Subcutaneous abdominal adipose tissue (tissue), 5 donors: ENCODE data around the gene PRDM16.

ENCODE experiments used
- H3K27ac ChIP-seq: one replicate; pipeline ENCODE4 v1.7.0; 2013; ENCODE audit warnings: low read depth, mild to moderate bottlenecking, inconsistent platforms, low read length, moderate library complexity
- H3K27me3 ChIP-seq, 5 donors: one replicate each; pipeline ENCODE4 v1.7.0; 2013; ENCODE audit warnings: low read length in 5 of 5, inconsistent platforms in 1 of 5; ENCODE audit not compliant: control insufficient read depth in 5 of 5, insufficient read depth in 4 of 5
- H3K36me3 ChIP-seq, 5 donors: one replicate each; pipeline ENCODE4 v1.7.0; 2013; ENCODE audit warnings: low read length in 5 of 5; ENCODE audit not compliant: control insufficient read depth in 5 of 5, insufficient read depth in 5 of 5
- H3K4me1 ChIP-seq, 5 donors: one replicate each; pipeline ENCODE4 v1.7.0; 2013; ENCODE audit warnings: low read length in 5 of 5, mild to moderate bottlenecking in 3 of 5, moderate library complexity in 1 of 5; ENCODE audit not compliant: control insufficient read depth in 5 of 5, insufficient read depth in 5 of 5
- H3K4me3 ChIP-seq, 5 donors: one replicate each; pipeline ENCODE4 v1.7.0; 2013; ENCODE audit warnings: low read length in 5 of 5, low read depth in 1 of 5
- H3K9ac ChIP-seq, 5 donors: one replicate each; pipeline ENCODE4 v1.7.0; 2013; ENCODE audit warnings: low read length in 5 of 5, mild to moderate bottlenecking in 4 of 5, moderate library complexity in 3 of 5
- H3K9me3 ChIP-seq, 5 donors: one replicate each; pipeline ENCODE4 v1.7.0; 2013; ENCODE audit warnings: low read length in 5 of 5; ENCODE audit not compliant: control insufficient read depth in 5 of 5
- donor health status: healthy.
- donor health status: healthy.
- donor health status: healthy.
- donor health status: healthy.
- donor health status: healthy.

PRDM16 gene

GRCh38 chr1:3053366-3053980 is 15.5 kb upstream of the PRDM16 start:
- no peak overlapping the region for H3K27ac ChIP-seq
- no peak overlapping the region for H3K4me3 ChIP-seq
- H3K9me3 ChIP-seq: no peaks in the 10 kb centered on the region
- H3K27me3 ChIP-seq: peaks cover 0 to 31% (median 10%) of the 10 kb centered on the region in 5 donors
- H3K9ac ChIP-seq: no peak overlapping the region
- no peaks in the 10 kb centered on the region for H3K4me1 ChIP-seq
- no peaks in the 10 kb centered on the region for H3K36me3 ChIP-seq

GRCh38 chr1:3053986-3054385 is 15.0 kb upstream of the PRDM16 start:
- Histone ChIP-seq H3K9me3 (no peaks in the 10 kb centered on the region), H3K36me3 (no peaks in the 10 kb centered on the region), H3K27ac (no peak overlapping the region), H3K4me1 (no peaks in the 10 kb centered on the region), H3K9ac (no peak overlapping the region), H3K4me3 (no peak overlapping the region), H3K27me3 (peaks cover 0 to 31% (median 10%) of the 10 kb centered on the region in 5 donors)

- no peaks in the 10 kb centered on the region for H3K9me3 ChIP-seq
- peaks cover 0 to 28% (median 10%) of the 10 kb centered on the region in 5 donors for H3K27me3 ChIP-seq
- no peak overlapping the region for H3K27ac ChIP-seq
- no peaks in the 10 kb centered on the region for H3K4me1 ChIP-seq
- H3K4me3 ChIP-seq: no peak overlapping the region
- no peak overlapping the region for H3K9ac ChIP-seq
- no peaks in the 10 kb centered on the region for H3K36me3 ChIP-seq
Measured at GRCh38 chr1:3054474-3054873, 14.5 kb upstream of the PRDM16 start.

- Histone ChIP-seq H3K4me3 (no peak overlapping the region), H3K27me3 (peaks cover 0 to 27% (median 10%) of the 10 kb centered on the region in 5 donors), H3K9me3 (no peaks in the 10 kb centered on the region), H3K36me3 (no peaks in the 10 kb centered on the region), H3K9ac (no peak overlapping the region), H3K27ac (no peak overlapping the region), H3K4me1 (peaks cover 0 to 2% (median 0%) of the 10 kb centered on the region in 5 donors)
Measured at GRCh38 chr1:3055051-3055450, 14.0 kb upstream of the PRDM16 start.

GRCh38 chr1:3056641-3057040 is 12.4 kb upstream of the PRDM16 start:
- Histone ChIP-seq H3K27ac (no peak overlapping the region), H3K36me3 (no peaks in the 10 kb centered on the region)

GRCh38 chr1:3058263-3059030 is 10.6 kb upstream of the PRDM16 start:
- H3K9ac ChIP-seq: no peak overlapping the region
- H3K9me3 ChIP-seq: no peaks in the 10 kb centered on the region
- H3K4me1 ChIP-seq: peaks cover 0 to 10% (median 0%) of the 10 kb centered on the region in 5 donors
- H3K36me3 ChIP-seq: no peaks in the 10 kb centered on the region
- H3K27me3 ChIP-seq: peaks cover 0 to 26% (median 13%) of the 10 kb centered on the region in 5 donors
- no peak overlapping the region for H3K4me3 ChIP-seq
- H3K27ac ChIP-seq: no peak overlapping the region

More at GRCh38 chr1:3056641-3057040, 12.4 kb upstream of the PRDM16 start:
- H3K27me3 ChIP-seq: peaks cover 0 to 28% (median 10%) of the 10 kb centered on the region in 5 donors
- no peak overlapping the region for H3K4me3 ChIP-seq
- no peaks in the 10 kb centered on the region for H3K9me3 ChIP-seq
- peaks cover 0 to 2% (median 0%) of the 10 kb centered on the region in 5 donors for H3K4me1 ChIP-seq
- no peak overlapping the region for H3K9ac ChIP-seq

- Histone ChIP-seq H3K4me3 (no peak overlapping the region), H3K9me3 (no peaks in the 10 kb centered on the region), H3K36me3 (no peaks in the 10 kb centered on the region), H3K9ac (no peak overlapping the region), H3K27me3 (peaks cover 0 to 29% (median 25%) of the 10 kb centered on the region in 5 donors), H3K27ac (no peak overlapping the region), H3K4me1 (peaks cover 1 to 26% (median 14%) of the 10 kb centered on the region in 5 donors)
Measured at GRCh38 chr1:3060127-3060526, 8.9 kb upstream of the PRDM16 start.

- Histone ChIP-seq H3K4me1 (peaks cover 1 to 34% (median 21%) of the 10 kb centered on the region in 5 donors), H3K36me3 (no peaks in the 10 kb centered on the region), H3K27me3 (peaks cover under 1 to 37% (median 32%) of the 10 kb centered on the region in 5 donors), H3K9me3 (no peaks in the 10 kb centered on the region), H3K4me3 (no peak overlapping the region), H3K9ac (no peak overlapping the region), H3K27ac (no peak overlapping the region)
Measured at GRCh38 chr1:3060601-3061551, 8.1 kb upstream of the PRDM16 start.

- no peaks in the 10 kb centered on the region for H3K36me3 ChIP-seq
- no peak overlapping the region for H3K27ac ChIP-seq
- H3K27me3 ChIP-seq: peaks cover 7 to 44% (median 39%) of the 10 kb centered on the region in 5 donors
Measured at GRCh38 chr1:3061566-3061965, 7.4 kb upstream of the PRDM16 start.

More at GRCh38 chr1:3061566-3061965, 7.4 kb upstream of the PRDM16 start:
- H3K9ac ChIP-seq: no peak overlapping the region
- H3K4me1 ChIP-seq: peaks cover 1 to 41% (median 27%) of the 10 kb centered on the region in 5 donors
- no peaks in the 10 kb centered on the region for H3K9me3 ChIP-seq
- H3K4me3 ChIP-seq: no peak overlapping the region
